Osteoblast (primary cell): Measurements from ENCODE around the gene FRMD4A. TPM values are rescaled to one million over a fixed set of nuclear protein-coding genes. Genes with fewer than 3 reads are reported as not detected.

Source experiments
- DNase-seq: peaks from one replicate; pipeline ENCODE4 v3.0.0; 2011; ENCODE audit warnings: low spot score, mixed read lengths; ENCODE audit not compliant: insufficient read length; ENCODE audit errors: missing footprints
- H2AFZ ChIP-seq: 2 replicates; pipeline ENCODE4 v1.6.0; 2011; ENCODE audit warnings: mild to moderate bottlenecking, low read length
- H3K27ac ChIP-seq: 2 replicates; pipeline ENCODE4 v1.5.1; 2011; ENCODE audit warnings: mild to moderate bottlenecking, low read depth, low read length, moderate library complexity
- H3K27me3 ChIP-seq: 2 replicates; pipeline ENCODE4 v1.6.0; 2012; ENCODE audit warnings: mild to moderate bottlenecking, control low read depth, inconsistent platforms, low read length, moderate library complexity; ENCODE audit not compliant: insufficient read depth
- H3K36me3 ChIP-seq: 2 replicates; pipeline ENCODE4 v1.5.1; 2011; ENCODE audit warnings: mild to moderate bottlenecking, low read length, control low read depth, moderate library complexity; ENCODE audit not compliant: insufficient read depth
- H3K4me1 ChIP-seq: 2 replicates; pipeline ENCODE4 v1.5.1; 2011; ENCODE audit warnings: mild to moderate bottlenecking, low read length, control low read depth, moderate library complexity; ENCODE audit not compliant: insufficient read depth
- H3K4me2 ChIP-seq: 2 replicates; pipeline ENCODE4 v1.6.0; 2011; ENCODE audit warnings: mild to moderate bottlenecking, low read length; ENCODE audit not compliant: insufficient read depth
- H3K4me3 ChIP-seq: fragments of 200-600 bp; sonication (generic); 3 replicates; pipeline ENCODE4 v1.5.1; 2012; ENCODE audit warnings: mild to moderate bottlenecking, low read length, inconsistent platforms; ENCODE audit not compliant: insufficient read depth
- H3K79me2 ChIP-seq: 2 replicates; pipeline ENCODE4 v1.6.0; 2012; ENCODE audit warnings: mild to moderate bottlenecking, low read length, control low read depth, inconsistent platforms; ENCODE audit not compliant: insufficient read depth
- H3K9me3 ChIP-seq: 2 replicates; pipeline ENCODE4 v1.5.1; 2011; ENCODE audit warnings: low read depth, low read length, control low read depth
- H4K20me1 ChIP-seq: 2 replicates; pipeline ENCODE4 v1.6.0; 2012; ENCODE audit warnings: mild to moderate bottlenecking, low read length, control low read depth; ENCODE audit not compliant: insufficient read depth
- total RNA-seq: library from RNA; depleted of rRNA; stranded (reverse); fragments of >200 nt; gene quantifications from 2 replicates; pipeline ENCODE4 v1.2.3, GENCODE V29; 2012
- TF ChIP-seq, protein P1 (sequence below): IDR thresholded peaks from 2 replicates; pipeline ENCODE4 v1.5.1; 2011; ENCODE audit warnings: mild to moderate bottlenecking, low read depth, low read length, moderate library complexity; ENCODE audit errors: extremely low read depth

The FRMD4A gene
- total RNA-seq, 1 donor = 41.3 TPM

DNA sequence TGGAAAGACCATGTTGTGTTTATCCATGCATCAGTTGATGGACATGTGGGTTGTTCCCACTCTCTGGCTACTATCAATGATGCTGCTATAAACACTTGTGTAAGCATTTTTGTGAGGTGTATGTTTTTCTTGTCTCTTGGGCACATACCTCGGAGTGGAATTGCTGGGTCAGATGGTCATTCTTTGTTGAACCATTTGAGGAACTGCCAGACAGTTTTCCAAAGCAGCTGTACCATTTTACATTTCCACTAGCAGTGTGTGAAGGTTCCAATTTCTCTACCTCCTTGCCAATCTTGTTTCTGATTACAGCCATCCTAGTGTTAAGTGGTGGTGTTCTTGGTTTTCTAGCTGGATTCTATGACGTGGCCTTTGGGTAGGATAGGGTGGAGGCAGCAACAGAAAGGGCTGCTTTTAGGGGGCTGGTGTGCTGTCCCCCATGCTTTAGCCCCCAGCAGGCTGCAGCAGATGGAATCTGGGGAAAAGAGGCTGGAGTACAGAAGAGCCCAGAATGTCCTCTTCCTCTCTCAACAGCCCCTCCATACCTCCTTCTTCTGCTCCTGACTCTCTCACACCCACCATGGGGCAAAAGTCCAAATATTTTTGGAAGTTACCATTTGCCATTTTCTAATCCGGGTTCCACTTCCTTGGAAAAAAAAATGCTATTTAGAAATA, 352.7 kb downstream of the FRMD4A start:
- Histone ChIP-seq H3K27ac (peak overlapping the region; percentile 91), H3K4me3 (no peak overlapping the region), H3K9me3 (no peaks in the 10 kb centered on the region), H4K20me1 (no peaks in the 10 kb centered on the region), H2AFZ (no peak overlapping the region), H3K4me2 (peak overlapping the region; percentile 62), H3K27me3 (no peaks in the 10 kb centered on the region), H3K4me1 (peaks cover 35% of the 10 kb centered on the region), H3K36me3 (no peaks in the 10 kb centered on the region), H3K79me2 (no peaks in the 10 kb centered on the region)
- peak; percentile 71 for DNase-seq
- TF ChIP-seq, protein P1, sequence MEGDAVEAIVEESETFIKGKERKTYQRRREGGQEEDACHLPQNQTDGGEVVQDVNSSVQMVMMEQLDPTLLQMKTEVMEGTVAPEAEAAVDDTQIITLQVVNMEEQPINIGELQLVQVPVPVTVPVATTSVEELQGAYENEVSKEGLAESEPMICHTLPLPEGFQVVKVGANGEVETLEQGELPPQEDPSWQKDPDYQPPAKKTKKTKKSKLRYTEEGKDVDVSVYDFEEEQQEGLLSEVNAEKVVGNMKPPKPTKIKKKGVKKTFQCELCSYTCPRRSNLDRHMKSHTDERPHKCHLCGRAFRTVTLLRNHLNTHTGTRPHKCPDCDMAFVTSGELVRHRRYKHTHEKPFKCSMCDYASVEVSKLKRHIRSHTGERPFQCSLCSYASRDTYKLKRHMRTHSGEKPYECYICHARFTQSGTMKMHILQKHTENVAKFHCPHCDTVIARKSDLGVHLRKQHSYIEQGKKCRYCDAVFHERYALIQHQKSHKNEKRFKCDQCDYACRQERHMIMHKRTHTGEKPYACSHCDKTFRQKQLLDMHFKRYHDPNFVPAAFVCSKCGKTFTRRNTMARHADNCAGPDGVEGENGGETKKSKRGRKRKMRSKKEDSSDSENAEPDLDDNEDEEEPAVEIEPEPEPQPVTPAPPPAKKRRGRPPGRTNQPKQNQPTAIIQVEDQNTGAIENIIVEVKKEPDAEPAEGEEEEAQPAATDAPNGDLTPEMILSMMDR = no peak

DNA sequence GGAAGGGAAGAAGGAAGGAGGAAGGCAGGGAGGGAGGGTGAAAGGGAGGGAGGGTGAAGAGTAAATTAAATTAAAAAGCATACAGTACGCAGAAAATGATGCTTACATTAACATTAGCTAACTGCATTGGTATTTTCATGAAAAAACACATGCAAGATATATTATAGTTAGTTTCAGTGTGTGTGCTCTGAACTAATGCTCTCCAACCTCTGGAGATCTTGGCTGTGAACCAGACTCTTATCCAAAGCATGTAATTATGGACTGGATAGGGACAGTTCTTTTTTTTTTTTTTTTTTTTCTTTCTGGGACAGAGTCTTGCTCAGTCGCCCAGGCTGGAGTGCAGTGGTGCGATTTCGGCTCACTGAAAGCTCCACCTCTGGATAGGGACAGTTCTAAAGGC, 357.0 kb downstream of the FRMD4A start:
- H3K4me2 ChIP-seq = peak overlapping the region; percentile 8
- H4K20me1 ChIP-seq = no peaks in the 10 kb centered on the region
- no peaks in the 10 kb centered on the region for H3K79me2 ChIP-seq
- no peaks in the 10 kb centered on the region for H3K36me3 ChIP-seq
- peak; percentile 66 for DNase-seq
- no peak overlapping the region for H3K27ac ChIP-seq
- no peaks in the 10 kb centered on the region for H3K27me3 ChIP-seq
- H2AFZ ChIP-seq = no peak overlapping the region
- H3K9me3 ChIP-seq = no peaks in the 10 kb centered on the region
- H3K4me3 ChIP-seq = no peak overlapping the region
- H3K4me1 ChIP-seq = peaks cover 48% of the 10 kb centered on the region
- TF ChIP-seq, protein P1 = no peak

DNA sequence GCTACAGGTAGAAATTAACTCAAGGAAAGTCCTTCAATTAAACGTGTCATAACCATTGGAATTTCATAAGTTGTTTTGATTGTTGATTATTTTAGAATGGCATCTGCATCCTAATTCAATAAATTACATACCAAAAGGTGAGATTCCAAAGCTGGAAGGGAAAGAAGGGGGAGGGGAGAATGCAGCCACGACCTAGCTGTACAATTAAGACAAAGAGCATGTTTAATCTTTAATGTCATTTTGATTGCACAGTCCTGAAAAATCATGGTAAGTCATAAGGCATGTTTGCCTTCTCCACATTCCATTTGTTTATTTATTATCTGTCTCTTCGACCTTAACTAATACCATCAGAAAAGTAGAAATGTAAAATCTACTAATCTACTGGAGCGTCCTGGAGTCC, 358.1 kb downstream of the FRMD4A start:
- H3K79me2 ChIP-seq = no peaks in the 10 kb centered on the region
- no peak overlapping the region for H3K4me3 ChIP-seq
- DNase-seq = no peak
- no peaks in the 10 kb centered on the region for H3K36me3 ChIP-seq
- TF ChIP-seq, protein P1 = no peak
- H3K9me3 ChIP-seq = no peaks in the 10 kb centered on the region
- no peak overlapping the region for H2AFZ ChIP-seq
- H3K4me1 ChIP-seq = peaks cover 37% of the 10 kb centered on the region
- H3K27me3 ChIP-seq = no peaks in the 10 kb centered on the region
- peak overlapping the region; percentile 82 for H3K4me2 ChIP-seq
- H3K27ac ChIP-seq = no peak overlapping the region
- no peaks in the 10 kb centered on the region for H4K20me1 ChIP-seq

DNA sequence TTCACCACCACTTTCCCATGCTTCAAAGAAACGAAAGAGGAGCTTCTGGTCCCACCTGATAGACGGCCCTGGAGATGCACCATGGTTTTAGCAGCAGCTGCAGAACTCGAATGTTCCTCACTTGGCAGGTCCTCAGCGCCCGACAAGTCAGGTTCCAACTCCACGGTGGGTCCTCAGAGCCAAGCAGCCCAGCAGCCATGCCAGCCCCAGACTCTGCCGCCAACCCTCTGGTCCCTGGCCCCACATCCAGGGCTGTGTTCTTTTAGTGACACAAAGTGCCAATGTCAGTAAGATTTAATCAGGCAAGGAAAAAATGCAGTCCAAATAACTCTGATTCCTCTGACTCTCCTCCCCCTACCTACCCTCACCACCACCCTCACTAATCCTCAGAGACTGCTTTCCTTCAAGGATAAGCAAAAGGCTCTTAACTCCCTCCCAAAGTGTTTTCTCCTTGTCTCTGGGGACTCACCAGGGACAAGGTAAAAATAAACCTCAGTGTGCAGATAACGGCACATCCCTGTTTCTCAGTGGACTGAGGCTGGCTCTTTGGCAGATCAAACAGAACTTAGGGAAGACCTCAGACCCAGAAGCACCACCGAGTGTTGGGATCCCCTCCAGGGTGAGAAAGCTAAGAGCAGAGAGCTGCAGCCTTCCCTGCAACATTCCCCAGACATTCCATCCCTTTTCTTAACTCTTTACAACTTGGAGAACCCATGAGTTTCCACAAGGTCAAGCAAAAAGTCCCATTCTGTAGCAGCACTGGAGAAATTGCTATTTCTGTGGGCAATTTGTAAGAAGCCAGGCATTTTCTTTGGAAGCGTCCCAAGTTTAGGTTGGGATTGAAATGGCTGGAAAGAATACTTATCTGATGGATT, 358.9 kb downstream of the FRMD4A start:
- H3K27ac ChIP-seq = peak overlapping the region; percentile 67
- no peaks in the 10 kb centered on the region for H4K20me1 ChIP-seq
- H3K4me2 ChIP-seq = peak overlapping the region; percentile 82
- peak; percentile 85 for DNase-seq
- no peaks in the 10 kb centered on the region for H3K27me3 ChIP-seq
- TF ChIP-seq, protein P1 = no peak
- H3K36me3 ChIP-seq = no peaks in the 10 kb centered on the region
- H3K4me1 ChIP-seq = peaks cover 34% of the 10 kb centered on the region
- no peaks in the 10 kb centered on the region for H3K79me2 ChIP-seq
- peak overlapping the region; percentile 42 for H3K4me3 ChIP-seq
- peak overlapping the region; percentile 6 for H2AFZ ChIP-seq
- no peaks in the 10 kb centered on the region for H3K9me3 ChIP-seq
